HG03064 (cell line): ENCODE data around the gene FAM219A.
"Not testable (repeated sequence)": the region's sequence is repeated elsewhere in the genome, so short reads cannot be mapped to it uniquely, and the experiment has no call there.

Source experiments
- ATAC-seq: cut with Tn5 transposase; IDR thresholded peaks from one replicate; pipeline ENCODE4 v1.9.1; 2021; ENCODE audit warnings: low read depth; ENCODE audit not compliant: unreplicated experiment

FAM219A gene

GRCh38 chr9:34446951-34447350 lies 11.4 kb downstream of the FAM219A start:
- ATAC-seq: no peak

DNA sequence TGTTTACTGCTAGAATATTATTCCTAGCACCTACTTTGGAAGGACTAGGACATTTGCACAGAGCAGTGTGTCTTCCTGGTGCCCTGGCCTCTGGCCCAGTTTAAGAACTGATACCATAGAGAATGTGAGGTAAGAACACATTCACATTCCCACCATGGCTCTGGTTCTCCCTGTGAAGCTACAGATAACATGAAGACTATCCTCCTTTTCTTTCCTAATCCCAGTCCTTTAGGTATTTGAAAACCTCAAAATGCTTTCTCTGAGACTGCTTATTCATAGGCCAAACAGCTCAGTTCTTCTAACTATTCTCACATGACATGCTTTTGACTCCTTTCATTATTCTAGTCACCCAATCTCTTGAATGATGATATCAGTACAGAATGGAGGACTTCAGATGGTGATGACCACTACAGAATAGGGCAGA lies 11.9 kb downstream of the FAM219A start:
- no peak for ATAC-seq

DNA sequence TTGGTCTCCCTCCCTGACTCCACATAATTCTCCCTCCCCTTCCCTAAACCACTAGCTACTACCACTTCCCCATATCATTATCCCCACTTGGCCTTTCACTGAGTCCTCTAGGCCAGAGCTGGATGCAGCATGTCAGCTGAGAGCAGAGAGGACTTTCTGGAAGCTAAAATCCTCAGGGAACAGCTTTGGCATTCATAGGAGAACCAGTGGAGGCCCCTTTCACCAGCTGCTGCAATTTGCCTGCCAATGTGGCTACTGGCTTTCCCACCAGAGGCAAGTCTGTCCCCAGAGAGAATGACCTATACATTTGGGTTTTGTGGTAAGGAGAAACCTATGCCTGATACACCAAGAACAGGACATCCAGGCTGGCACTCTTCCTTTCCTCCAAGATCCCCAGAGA lies 14.4 kb downstream of the FAM219A start:
- no peak for ATAC-seq

- no peak for ATAC-seq
Measured at GRCh38 chr9:34443533-34443932, 14.8 kb downstream of the FAM219A start.

GRCh38 chr9:34442770-34443169 lies 15.6 kb downstream of the FAM219A start:
- ATAC-seq: no peak

DNA sequence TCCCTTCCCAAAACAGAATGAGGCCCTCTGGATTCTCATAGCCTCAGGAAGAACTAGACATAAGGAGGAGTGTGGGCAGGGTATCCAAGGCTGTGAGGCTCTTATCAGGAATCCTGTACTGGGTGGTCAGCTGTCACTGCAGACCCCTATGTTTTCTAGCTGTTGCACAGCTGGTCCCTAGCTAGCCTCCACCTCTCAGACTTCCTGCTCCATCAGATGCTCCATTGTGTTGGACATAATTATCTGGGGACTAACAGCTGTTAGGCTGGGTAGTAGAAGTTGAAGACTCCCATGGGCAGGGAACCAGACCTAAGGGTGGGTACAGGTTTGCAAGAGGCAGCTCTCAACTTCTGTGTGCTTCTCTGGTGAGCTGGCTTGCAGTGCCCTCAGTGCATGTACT lies 18.4 kb downstream of the FAM219A start:
- no peak for ATAC-seq

DNA sequence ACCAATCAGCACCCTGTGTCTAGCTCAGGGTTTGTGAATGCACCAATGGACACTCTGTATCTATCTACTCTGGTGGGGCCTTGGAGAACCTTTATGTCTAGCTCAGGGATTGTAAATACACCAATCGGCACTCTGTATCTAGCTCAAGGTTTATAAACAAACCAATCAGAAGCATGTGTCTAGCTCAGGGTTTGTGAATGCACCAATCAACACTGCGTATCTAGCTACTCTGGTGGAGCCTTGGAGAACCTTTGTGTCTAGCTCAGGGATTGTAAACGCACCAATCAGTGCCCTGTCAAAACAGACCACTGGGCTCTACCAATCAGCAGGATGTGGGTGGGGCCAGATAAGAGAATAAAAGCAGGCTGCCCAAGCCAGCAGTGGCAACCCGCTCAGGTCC lies 19.9 kb downstream of the FAM219A start:
- not testable (repeated sequence) for ATAC-seq

- not testable (repeated sequence) for ATAC-seq
Measured at GRCh38 chr9:34437926-34438307, 20.5 kb downstream of the FAM219A start.

DNA sequence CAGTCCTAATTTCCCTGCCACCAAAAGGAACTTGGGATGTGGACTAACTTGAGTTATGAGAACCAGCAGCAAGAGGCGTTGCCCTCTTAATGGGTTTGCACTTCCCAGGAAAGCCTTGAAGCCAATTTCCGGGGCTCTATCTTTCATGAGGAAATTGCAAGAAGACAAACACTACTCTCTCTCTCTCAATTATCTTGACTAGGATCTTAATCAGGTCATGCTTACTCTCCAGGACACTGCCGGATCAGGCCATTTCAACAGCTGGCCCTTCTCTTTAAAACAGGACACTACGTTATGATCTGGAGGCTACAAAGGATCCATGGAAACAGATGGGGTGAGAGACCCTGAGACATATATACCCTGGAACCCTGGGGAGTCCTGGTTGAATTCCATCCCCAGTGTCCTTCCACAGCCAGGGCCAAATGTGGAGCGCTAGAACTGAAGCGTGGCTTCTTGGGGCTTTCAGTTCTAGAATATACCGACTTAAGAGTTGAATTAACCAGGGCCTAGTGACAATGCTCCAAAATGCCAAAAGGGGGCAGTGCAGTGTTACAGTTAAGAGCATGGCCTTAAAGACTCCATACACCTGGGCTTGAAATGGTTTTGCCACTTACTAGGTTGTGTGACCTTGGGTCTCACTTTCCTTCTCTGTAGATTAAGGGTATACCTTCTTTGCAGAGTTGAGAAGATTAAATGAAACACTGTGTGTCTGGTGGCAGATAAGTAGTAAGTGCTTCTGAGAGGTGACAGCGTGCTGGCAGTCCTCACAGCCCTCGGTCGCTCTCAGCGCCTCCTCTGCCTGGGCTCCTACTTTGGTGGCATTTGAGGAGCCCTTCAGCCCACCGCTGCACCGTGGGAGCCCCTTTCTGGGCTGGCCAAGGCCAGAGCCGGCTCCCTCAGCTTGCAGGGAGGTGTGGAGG lies 21.1 kb downstream of the FAM219A start:
- ATAC-seq: no peak

DNA sequence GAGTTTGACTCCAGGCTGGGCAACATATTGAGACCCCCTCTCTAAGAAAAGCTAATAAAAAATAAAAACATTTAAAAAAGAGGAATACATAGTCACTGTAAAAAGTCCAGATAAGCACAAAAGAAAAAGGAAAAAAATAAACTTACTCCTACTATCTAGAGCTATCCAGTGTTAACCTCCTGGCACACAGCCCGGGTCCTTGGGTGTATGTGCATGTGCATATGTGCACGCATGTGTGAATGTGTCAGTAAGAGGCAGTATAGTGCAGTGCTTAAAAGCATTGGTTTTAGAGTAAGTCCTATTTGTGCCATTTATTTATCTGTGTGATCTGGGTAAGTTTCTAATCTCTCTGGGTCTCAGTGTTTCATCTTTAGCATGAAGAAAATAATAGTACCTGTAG lies 26.7 kb downstream of the FAM219A start:
- no peak for ATAC-seq

- no peak for ATAC-seq
Measured at GRCh38 chr9:34430843-34431437, 27.4 kb downstream of the FAM219A start.

DNA sequence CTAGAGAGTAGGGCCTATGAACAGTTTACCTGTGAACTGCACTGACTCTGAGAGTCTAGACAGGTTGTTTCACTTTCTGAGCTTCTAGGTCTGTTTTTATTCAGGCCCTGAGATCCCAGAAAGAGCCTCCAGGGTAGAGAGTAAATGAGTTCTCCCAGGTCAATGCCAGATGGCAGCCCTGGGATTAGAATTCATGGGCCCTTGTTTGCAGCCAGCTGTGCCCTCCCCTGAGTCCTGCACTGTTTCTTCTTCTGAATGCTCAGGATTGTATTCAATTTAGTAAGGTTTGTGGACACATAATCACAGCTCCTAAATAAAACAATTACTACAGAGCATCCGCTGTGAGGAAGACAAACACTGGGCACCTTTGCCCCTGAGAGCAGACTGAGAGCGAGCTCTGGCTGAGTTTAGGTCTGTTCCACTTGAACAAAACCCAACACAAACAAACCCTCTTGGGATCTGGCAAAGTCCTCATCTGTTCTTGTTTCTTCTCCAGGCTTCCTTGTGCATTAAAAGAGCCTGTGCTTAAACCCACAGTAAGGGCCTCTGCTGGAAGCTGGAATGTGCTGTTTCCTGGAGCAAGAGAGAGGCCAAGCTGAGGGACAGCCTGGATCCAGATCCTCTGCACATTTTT lies 29.9 kb downstream of the FAM219A start:
- ATAC-seq: no peak

DNA sequence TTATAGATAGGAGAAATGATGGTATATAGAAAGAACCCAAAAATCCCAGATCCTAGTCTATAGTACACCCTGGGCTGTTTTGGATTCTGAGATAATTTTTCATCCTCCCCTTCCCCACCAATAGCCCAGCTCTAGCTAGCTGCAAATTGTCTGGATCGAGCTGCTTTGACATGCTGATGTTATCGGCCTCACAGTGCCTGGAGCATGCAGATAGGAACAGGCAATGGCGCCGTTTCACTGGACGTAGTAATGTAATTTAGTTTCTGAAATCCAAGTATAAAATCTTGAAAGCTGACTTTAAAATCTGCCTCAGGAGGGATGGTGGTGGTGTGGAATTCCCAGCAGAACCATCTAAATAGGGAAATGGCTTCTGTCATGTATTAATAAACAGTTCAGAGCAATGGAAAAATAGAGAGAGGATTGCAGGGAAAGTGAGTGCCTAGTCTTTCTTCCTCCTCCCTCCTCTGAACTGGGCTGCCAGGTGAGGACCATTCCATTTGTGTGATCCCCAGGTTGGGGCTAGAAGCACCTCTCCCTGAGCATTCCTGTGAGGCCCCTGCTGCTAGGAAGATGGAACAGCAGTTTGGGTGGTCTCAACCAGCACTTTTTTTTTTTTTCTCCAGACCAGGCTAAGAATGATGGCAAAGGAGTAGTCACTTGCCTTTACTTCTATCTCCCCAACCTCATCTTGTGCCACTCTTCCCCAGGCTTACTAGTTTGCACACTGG lies 31.9 kb downstream of the FAM219A start:
- no peak for ATAC-seq

GRCh38 chr9:34419716-34420504 lies 38.5 kb downstream of the FAM219A start:
- ATAC-seq: no peak

- no peak for ATAC-seq
Measured at GRCh38 chr9:34417734-34418133, 40.6 kb downstream of the FAM219A start.

- ATAC-seq: no peak
Measured at GRCh38 chr9:34413231-34413852, 45.0 kb downstream of the FAM219A start.

GRCh38 chr9:34412336-34412735 lies 46.0 kb downstream of the FAM219A start:
- ATAC-seq: no peak

DNA sequence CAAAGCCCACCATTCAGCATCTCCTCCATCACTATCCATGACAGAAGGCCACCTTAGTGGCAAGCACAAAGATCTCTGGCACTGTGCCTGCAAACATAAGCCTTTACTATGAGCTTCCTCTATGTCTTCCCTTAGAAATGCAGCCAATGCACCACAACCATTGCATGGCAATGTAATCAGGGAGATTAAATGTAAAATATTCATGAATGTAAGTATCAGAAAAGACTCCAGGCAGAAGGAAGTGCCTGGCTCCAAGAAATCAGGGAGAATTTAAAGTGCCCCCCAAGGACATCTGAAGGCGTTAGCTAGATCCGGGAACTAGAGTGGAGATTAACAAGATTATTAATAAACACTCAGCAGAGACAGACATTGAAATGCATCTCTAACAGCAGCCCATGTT lies 49.2 kb downstream of the FAM219A start:
- no peak for ATAC-seq

- ATAC-seq: no peak
Measured at GRCh38 chr9:34408173-34408572, 50.2 kb downstream of the FAM219A start.

- no peak for ATAC-seq
Measured at GRCh38 chr9:34406219-34406618, 52.2 kb downstream of the FAM219A start.
